Breast epithelium (tissue), 4 donors: ENCODE data around the gene CDKN2B-AS1. TPM values are rescaled to one million over a fixed set of nuclear protein-coding genes. Genes with fewer than 3 reads are reported as not detected.

Experiments
- DNase-seq, 2 donors: peaks; one replicate each; pipeline ENCODE4 v3.0.0-alpha.2; 2019; ENCODE audit warnings: low spot score in 2 of 2
- H3K27ac ChIP-seq, 2 donors: fragments of 200-600 bp; sonication (generic) in 1 of 2; one replicate each; pipeline ENCODE4 v1.5.1; 2016 to 2019; ENCODE audit warnings: mild to moderate bottlenecking in 1 of 2
- H3K27me3 ChIP-seq, 2 donors: fragments of 200-600 bp; sonication (generic) in 1 of 2; one replicate each; pipeline versions ENCODE4 v1.5.1 to v1.6.0; 2017 to 2019; ENCODE audit warnings: control low read depth in 1 of 2, mild to moderate bottlenecking in 1 of 2
- H3K36me3 ChIP-seq: fragments of 200-600 bp; one replicate; pipeline ENCODE4 v1.5.1; 2019
- H3K4me1 ChIP-seq, 2 donors: fragments of 200-600 bp; sonication (generic); one replicate each; pipeline ENCODE4 v1.5.1; 2016 to 2019; ENCODE audit warnings: control low read depth in 1 of 2
- H3K4me3 ChIP-seq, 3 donors: fragments of 200-600 bp; sonication (generic); 1 replicate in 2 of 3; 2 replicates in 1 of 3; pipeline ENCODE4 v1.5.1; 2016 to 2019; ENCODE audit warnings: mild to moderate bottlenecking in 3 of 3, moderate library complexity in 2 of 3
- H3K9me3 ChIP-seq, 2 donors: fragments of 200-600 bp; sonication (generic) in 1 of 2; one replicate each; pipeline ENCODE4 v1.5.1; 2016 to 2019; ENCODE audit warnings: control low read depth in 1 of 2
- POLR2A ChIP-seq: fragments of 450-650 bp; IDR thresholded peaks from one replicate; pipeline ENCODE4 v1.6.1; 2016; ENCODE audit warnings: antibody characterized with exemption, mild to moderate bottlenecking, moderate library complexity
- POLR2AphosphoS5 ChIP-seq, 3 donors: sonication (generic); formaldehyde crosslinking; IDR thresholded peaks; one replicate each; pipeline ENCODE4 v1.6.1; 2017; ENCODE audit warnings: antibody characterized with exemption in 3 of 3
- intact Hi-C: fragments of 100-400 bp; cut with DNase I; formaldehyde crosslinking; loops from one replicate; pipeline ENCODE4 v1.15.1; 2023; ENCODE audit warnings: low total_unique reads
- total RNA-seq, 3 donors: library from RNA; depleted of rRNA; stranded (reverse); fragments of >200 nt; gene quantifications; one replicate each; pipeline ENCODE4 v1.1.0, GENCODE V29; 2016
- TF ChIP-seq, protein P1 (sequence below), 3 donors: fragments of 450-650 bp; IDR thresholded peaks; one replicate each; pipeline ENCODE4 v1.5.1; 2016 to 2017; ENCODE audit warnings: antibody characterized with exemption in 3 of 3, mild to moderate bottlenecking in 3 of 3, moderate library complexity in 3 of 3

The CDKN2B-AS1 gene
- total RNA-seq, 3 donors from 2014 or later, result 1.3 to 4.6 (median 3.2) TPM

DNA sequence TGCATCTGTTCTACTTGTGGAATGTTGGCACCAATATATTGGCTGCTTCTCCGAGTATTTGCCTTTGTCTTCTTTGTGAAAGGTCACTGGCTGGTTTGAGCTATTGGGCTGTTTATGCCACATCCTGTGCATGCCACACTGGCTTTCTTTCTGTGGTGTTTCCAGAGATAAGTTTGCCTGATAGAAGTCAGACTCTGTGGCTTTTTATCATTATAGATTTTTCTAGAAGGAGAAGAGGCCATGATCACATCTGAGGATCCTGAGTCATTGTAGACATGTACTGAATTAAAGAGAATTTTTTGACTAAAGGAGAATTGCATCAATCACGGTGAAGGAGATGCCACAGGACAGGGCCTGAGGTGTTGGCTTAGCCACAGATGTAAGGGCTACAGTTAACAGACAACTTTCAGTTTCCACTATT, 41.0 kb downstream of the CDKN2B-AS1 start:
- no peaks in the 10 kb centered on the region for H3K27me3 ChIP-seq
- H3K4me3 ChIP-seq, result no peak overlapping the region
- H3K36me3 ChIP-seq, result no peaks in the 10 kb centered on the region
- H3K4me1 ChIP-seq, result no peaks in the 10 kb centered on the region
- H3K9me3 ChIP-seq, result no peaks in the 10 kb centered on the region
- intact Hi-C loops, result no loop called here
- TF ChIP-seq POLR2A (no peak), POLR2AphosphoS5 (IDR thresholded peaks at IDR 0.05) (no peak)
- TF ChIP-seq, protein P1, sequence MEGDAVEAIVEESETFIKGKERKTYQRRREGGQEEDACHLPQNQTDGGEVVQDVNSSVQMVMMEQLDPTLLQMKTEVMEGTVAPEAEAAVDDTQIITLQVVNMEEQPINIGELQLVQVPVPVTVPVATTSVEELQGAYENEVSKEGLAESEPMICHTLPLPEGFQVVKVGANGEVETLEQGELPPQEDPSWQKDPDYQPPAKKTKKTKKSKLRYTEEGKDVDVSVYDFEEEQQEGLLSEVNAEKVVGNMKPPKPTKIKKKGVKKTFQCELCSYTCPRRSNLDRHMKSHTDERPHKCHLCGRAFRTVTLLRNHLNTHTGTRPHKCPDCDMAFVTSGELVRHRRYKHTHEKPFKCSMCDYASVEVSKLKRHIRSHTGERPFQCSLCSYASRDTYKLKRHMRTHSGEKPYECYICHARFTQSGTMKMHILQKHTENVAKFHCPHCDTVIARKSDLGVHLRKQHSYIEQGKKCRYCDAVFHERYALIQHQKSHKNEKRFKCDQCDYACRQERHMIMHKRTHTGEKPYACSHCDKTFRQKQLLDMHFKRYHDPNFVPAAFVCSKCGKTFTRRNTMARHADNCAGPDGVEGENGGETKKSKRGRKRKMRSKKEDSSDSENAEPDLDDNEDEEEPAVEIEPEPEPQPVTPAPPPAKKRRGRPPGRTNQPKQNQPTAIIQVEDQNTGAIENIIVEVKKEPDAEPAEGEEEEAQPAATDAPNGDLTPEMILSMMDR (IDR thresholded peaks at IDR 0.05), result no peak
- H3K27ac ChIP-seq, result no peak overlapping the region
- DNase-seq, result no peak

DNA sequence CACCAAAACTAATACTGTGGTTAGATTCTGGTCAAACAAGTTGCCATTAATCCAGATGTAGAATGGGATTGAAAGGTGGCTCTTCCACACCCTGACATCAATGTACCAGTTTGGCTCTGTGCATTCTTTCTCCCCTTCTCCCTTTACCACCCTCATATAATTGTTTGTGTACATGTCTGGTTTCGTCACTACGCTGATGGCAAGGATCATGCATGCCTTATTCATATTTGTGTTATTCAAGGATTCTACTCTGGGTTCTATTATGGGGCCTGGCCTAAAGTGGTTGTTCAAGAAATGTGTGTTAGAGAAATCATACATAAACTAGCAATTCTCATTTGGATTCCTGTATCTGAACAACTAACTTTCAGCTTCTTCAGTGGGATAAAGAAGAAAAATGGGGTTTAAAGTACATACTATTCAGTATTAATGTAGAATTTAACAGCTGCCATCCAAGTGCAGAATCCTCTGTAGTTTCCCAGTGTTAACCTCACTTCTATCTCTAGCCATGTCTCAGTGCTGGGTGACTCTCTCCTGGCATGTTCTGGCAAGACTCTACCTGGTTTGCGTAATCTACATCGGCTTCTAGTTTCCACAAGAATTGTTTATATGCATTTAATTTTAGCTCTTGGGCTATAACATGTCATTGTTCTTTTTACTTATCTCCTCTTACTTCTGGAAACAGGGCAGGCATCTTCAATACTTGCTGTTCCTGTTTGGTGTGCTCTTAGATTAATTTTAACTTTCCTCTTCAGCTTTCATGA, 42.5 kb downstream of the CDKN2B-AS1 start:
- H3K9me3 ChIP-seq, result no peaks in the 10 kb centered on the region
- H3K27me3 ChIP-seq, result no peaks in the 10 kb centered on the region
- no peaks in the 10 kb centered on the region for H3K4me1 ChIP-seq
- no peak for TF ChIP-seq POLR2AphosphoS5 (IDR thresholded peaks at IDR 0.05)
- TF ChIP-seq, protein P1 (IDR thresholded peaks at IDR 0.05), result no peak
- TF ChIP-seq POLR2A, result no peak
- no peaks in the 10 kb centered on the region for H3K36me3 ChIP-seq
- H3K4me3 ChIP-seq, result no peak overlapping the region
- DNase-seq, result no peak
- intact Hi-C loops, result no loop called here
- no peak overlapping the region for H3K27ac ChIP-seq

DNA sequence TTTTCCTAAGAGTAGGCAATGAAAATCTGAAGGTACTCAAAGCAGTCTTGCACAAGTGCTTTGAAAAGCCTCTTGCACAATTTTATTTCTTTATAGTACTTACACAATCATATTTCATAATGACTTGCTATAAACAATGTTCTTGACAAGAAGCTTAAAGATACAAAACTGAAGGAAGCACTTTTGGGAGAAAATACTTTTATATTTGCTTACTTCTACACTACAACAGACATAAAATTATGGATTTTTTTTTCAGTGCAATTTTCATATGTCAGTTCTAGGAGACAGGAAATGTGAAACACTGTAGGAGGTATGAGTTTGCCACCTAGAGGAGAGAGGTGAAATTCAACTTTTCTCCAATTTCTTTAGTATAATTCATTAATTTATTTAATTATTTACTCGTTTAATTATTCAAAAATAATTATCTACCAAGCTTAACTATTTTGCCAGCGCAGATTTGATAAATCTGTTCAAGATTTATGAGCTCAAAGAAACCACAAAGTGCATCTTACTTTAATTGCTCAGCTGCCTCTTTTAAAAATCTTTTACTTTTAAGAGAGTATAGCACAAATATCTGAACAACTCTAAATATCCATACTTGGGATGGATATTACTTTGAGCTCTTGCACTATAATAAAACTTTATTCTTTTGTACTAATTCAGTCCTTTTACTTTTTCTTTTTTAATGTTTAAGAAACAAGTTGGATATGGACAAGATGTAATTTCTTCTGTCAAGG, 43.5 kb downstream of the CDKN2B-AS1 start:
- TF ChIP-seq POLR2AphosphoS5 (IDR thresholded peaks at IDR 0.05), result no peak
- TF ChIP-seq, protein P1 (IDR thresholded peaks at IDR 0.05), result peak in 2 of 3 donors; percentile 18 to 35
- TF ChIP-seq POLR2A, result no peak
- no peaks in the 10 kb centered on the region for H3K36me3 ChIP-seq
- H3K9me3 ChIP-seq, result no peaks in the 10 kb centered on the region
- no peak overlapping the region for H3K4me3 ChIP-seq
- no peaks in the 10 kb centered on the region for H3K27me3 ChIP-seq
- intact Hi-C loops, result no loop called here
- no peaks in the 10 kb centered on the region for H3K4me1 ChIP-seq
- DNase-seq, result no peak
- H3K27ac ChIP-seq, result no peak overlapping the region

DNA sequence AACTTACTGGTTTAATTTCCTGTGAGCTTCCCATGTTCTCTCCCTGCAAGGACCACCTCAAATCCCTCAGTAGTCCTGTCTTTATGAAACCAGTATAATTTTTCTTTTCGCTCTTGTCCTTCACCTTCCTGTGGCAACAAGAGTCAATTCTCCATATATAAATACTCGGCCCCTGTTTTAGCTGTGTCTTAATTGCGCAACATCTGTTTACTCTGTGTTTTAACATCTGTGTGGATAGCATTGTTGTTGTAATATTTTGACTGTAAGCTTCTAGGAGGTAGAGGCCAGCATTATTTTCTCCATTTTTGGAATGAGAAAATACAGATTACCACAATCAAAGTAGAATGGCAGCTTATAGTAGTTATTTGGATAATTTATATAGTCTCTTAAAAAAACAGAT, 44.7 kb downstream of the CDKN2B-AS1 start:
- no peaks in the 10 kb centered on the region for H3K4me1 ChIP-seq
- no peak overlapping the region for H3K4me3 ChIP-seq
- no peaks in the 10 kb centered on the region for H3K27me3 ChIP-seq
- no peak for DNase-seq
- intact Hi-C loops, result no loop called here
- H3K9me3 ChIP-seq, result no peaks in the 10 kb centered on the region
- TF ChIP-seq POLR2A (no peak), POLR2AphosphoS5 (IDR thresholded peaks at IDR 0.05) (no peak)
- TF ChIP-seq, protein P1 (IDR thresholded peaks at IDR 0.05), result no peak
- no peak overlapping the region for H3K27ac ChIP-seq
- H3K36me3 ChIP-seq, result no peaks in the 10 kb centered on the region

DNA sequence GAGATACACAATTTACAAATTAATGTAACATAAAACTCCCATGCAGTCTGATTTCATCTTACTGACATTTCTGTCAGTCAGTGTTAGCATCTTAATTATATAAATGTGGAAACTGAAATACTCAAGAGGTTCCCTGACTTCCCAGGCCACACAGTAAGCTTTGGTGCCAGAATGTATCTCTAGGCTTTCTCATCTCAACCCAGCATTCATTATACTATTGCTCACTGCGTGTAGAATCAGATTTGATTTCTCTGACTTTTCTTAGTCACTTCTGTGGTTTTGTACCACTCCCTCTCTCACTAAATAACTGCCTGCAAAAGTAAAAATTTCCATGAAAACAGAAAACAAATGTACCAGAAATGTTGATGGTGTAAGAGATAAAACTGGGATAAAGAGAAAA, 46.2 kb downstream of the CDKN2B-AS1 start:
- H3K36me3 ChIP-seq, result no peaks in the 10 kb centered on the region
- no peaks in the 10 kb centered on the region for H3K27me3 ChIP-seq
- intact Hi-C loops, result no loop called here
- DNase-seq, result no peak
- no peak overlapping the region for H3K4me3 ChIP-seq
- TF ChIP-seq POLR2AphosphoS5 (IDR thresholded peaks at IDR 0.05) (no peak), POLR2A (no peak)
- TF ChIP-seq, protein P1 (IDR thresholded peaks at IDR 0.05), result no peak
- H3K9me3 ChIP-seq, result no peaks in the 10 kb centered on the region
- H3K27ac ChIP-seq, result no peak overlapping the region
- H3K4me1 ChIP-seq, result no peaks in the 10 kb centered on the region
